HEK293 (cell line): ENCODE data around the gene YDJC.
A peak's percentile ranks its signal among the peaks of the same experiment; 100 is the strongest.

ENCODE experiments used
- CTCF ChIA-PET: fragments of 350-600 bp; formaldehyde crosslinking; extraction: SDS; loops from one replicate; lab custom pipeline; 2021; ENCODE audit warnings: antibody characterized with exemption; lab: Yijun Ruan, JAX
- POLR2A ChIA-PET: fragments of 300-600 bp; formaldehyde crosslinking; extraction: SDS; loops from one replicate; lab custom pipeline; 2020; ENCODE audit warnings: antibody characterized with exemption, inconsistent platforms; lab: Yijun Ruan, JAX
- H3K27ac ChIP-seq: fragments of 200-500 bp; sonication (Bioruptor generic); 2 replicates; pipeline ENCODE4 v1.5.1; 2014; ENCODE audit warnings: low read depth, low read length, control low read depth, inconsistent platforms; ENCODE audit errors: extremely low read depth
- H3K36me3 ChIP-seq, 2 experiments: fragments of 200-500 bp in 1 of 2; sonication (Bioruptor generic) in 1 of 2; 1 replicate in 1 of 2; 2 replicates in 1 of 2; pipeline ENCODE4 v1.5.1; 2014 to 2017; ENCODE audit warnings: inconsistent platforms in 2 of 2, low read length in 2 of 2; ENCODE audit not compliant: control insufficient read depth in 2 of 2, insufficient read depth in 1 of 2
- H3K4me1 ChIP-seq: fragments of 200-500 bp; sonication (Bioruptor generic); 2 replicates; pipeline ENCODE4 v1.5.1; 2014; ENCODE audit warnings: mild to moderate bottlenecking, low read length, inconsistent platforms; ENCODE audit not compliant: control insufficient read depth, insufficient read depth
- H3K4me3 ChIP-seq: 2 replicates; pipeline ENCODE4 v1.5.1; 2011; ENCODE audit warnings: low read depth, mild to moderate bottlenecking, control low read depth, low read length, moderate library complexity
- H3K9me3 ChIP-seq: fragments of 200-500 bp; sonication (Bioruptor generic); 2 replicates; pipeline ENCODE4 v1.5.1; 2014; ENCODE audit warnings: low read depth, low read length, inconsistent platforms; ENCODE audit not compliant: control insufficient read depth, insufficient read depth
- BCL11A ChIP-seq: fragments of 450-650 bp; formaldehyde crosslinking; IDR thresholded peaks from 2 replicates; pipeline ENCODE4 v1.5.1; 2016; ENCODE audit warnings: low read depth, missing biosample characterization, missing genetic modification characterization
- GLIS1 ChIP-seq: fragments of 450-650 bp; formaldehyde crosslinking; IDR thresholded peaks from 2 replicates; pipeline ENCODE4 v1.5.1; 2016; ENCODE audit warnings: missing biosample characterization, missing genetic modification characterization
- GLIS2 ChIP-seq: fragments of 450-650 bp; formaldehyde crosslinking; IDR thresholded peaks from 2 replicates; pipeline ENCODE4 v1.5.1; 2016; ENCODE audit warnings: missing biosample characterization, missing genetic modification characterization
- IKZF3 ChIP-seq: fragments of 450-650 bp; IDR thresholded peaks from 2 replicates; pipeline ENCODE4 v1.5.0; 2018; ENCODE audit warnings: missing biosample characterization, mild to moderate bottlenecking, missing genetic modification characterization, moderate library complexity
- OVOL3 ChIP-seq: fragments of 450-650 bp; formaldehyde crosslinking; IDR thresholded peaks from 2 replicates; pipeline ENCODE4 v1.5.1; 2016; ENCODE audit warnings: missing biosample characterization, missing genetic modification characterization
- PRDM1 ChIP-seq: fragments of 450-650 bp; formaldehyde crosslinking; IDR thresholded peaks from 2 replicates; pipeline ENCODE4; 2016; ENCODE audit warnings: missing biosample characterization, missing genetic modification characterization
- PRDM10 ChIP-seq: fragments of 450-650 bp; formaldehyde crosslinking; IDR thresholded peaks from 2 replicates; pipeline ENCODE4 v1.5.1; 2016; ENCODE audit warnings: missing biosample characterization, missing genetic modification characterization
- SP3 ChIP-seq: fragments of 450-650 bp; formaldehyde crosslinking; IDR thresholded peaks from 2 replicates; pipeline ENCODE4 v1.5.1; 2016; ENCODE audit warnings: missing biosample characterization, missing genetic modification characterization
- ZBTB17 ChIP-seq: fragments of 450-650 bp; formaldehyde crosslinking; IDR thresholded peaks from 2 replicates; pipeline ENCODE4 v1.5.1; 2016; ENCODE audit warnings: missing biosample characterization, missing genetic modification characterization
- ZNF121 ChIP-seq: fragments of 450-650 bp; formaldehyde crosslinking; IDR thresholded peaks from 2 replicates; pipeline ENCODE4 v1.5.1; 2016; ENCODE audit warnings: missing biosample characterization, missing genetic modification characterization
- ZNF223 ChIP-seq: fragments of 450-650 bp; formaldehyde crosslinking; IDR thresholded peaks from 2 replicates; pipeline ENCODE4 v1.5.1; 2016; ENCODE audit warnings: missing biosample characterization, missing genetic modification characterization
- ZNF362 ChIP-seq: fragments of 450-650 bp; formaldehyde crosslinking; IDR thresholded peaks from 2 replicates; pipeline ENCODE4 v1.5.1; 2016; ENCODE audit warnings: missing biosample characterization, missing genetic modification characterization
- ZNF544 ChIP-seq: fragments of 450-650 bp; formaldehyde crosslinking; IDR thresholded peaks from 2 replicates; pipeline ENCODE4 v1.5.0; 2017; ENCODE audit warnings: missing biosample characterization, missing genetic modification characterization
- TF ChIP-seq, protein P1 (sequence below): fragments of 450-650 bp; formaldehyde crosslinking; IDR thresholded peaks from 2 replicates; pipeline ENCODE4 v1.5.1; 2016; ENCODE audit warnings: missing biosample characterization, missing genetic modification characterization

The YDJC gene

DNA sequence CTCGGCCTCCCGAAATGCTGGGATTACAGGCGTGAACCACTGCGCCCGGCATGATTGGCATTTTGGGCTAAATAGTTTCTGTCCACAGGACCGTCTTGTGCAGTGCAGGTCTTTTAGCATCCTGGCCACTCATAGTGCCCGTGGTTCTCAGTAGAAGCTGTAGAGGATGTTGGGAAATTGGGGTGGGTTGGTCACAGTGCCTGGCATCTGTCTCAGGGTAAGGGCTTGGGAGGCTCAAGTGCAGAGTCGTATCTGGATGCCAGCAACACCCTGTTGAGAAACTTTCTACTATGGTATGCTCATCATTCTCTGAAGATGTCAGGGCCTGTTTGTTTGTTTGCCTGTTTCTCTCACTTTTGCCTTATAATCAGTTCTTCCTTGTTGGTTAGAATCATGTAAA, 40.4 kb downstream of the YDJC start:
- Histone ChIP-seq H3K4me3 (no peak overlapping the region), H3K9me3 (no peaks in the 10 kb centered on the region), H3K4me1 (no peaks in the 10 kb centered on the region), H3K36me3 (peaks cover 3 to 55% of the 10 kb centered on the region in 2 experiments), H3K27ac (no peak overlapping the region)
- POLR2A ChIA-PET, result interaction anchor here (0.6 kb wide), 2 partner anchors 9 to 24 kb away, joined by 5 to 6 read pairs; no protein-coding TSS in a partner anchor
- CTCF ChIA-PET, result interaction anchor here (1.0 kb wide), 1 partner anchor 17 kb away, joined by 3 read pairs; no protein-coding TSS in a partner anchor
- TF ChIP-seq ZNF544 (tag by site-specific recombination) (no peak), SP3 (tag by site-specific recombination) (no peak), PRDM10 (tag by site-specific recombination) (no peak), GLIS1 (tag by site-specific recombination) (no peak), ZNF362 (tag by site-specific recombination) (no peak), ZBTB17 (tag by site-specific recombination) (no peak), IKZF3 (tag by site-specific recombination) (no peak), OVOL3 (no peak), GLIS2 (tag by site-specific recombination) (no peak), ZNF121 (tag by site-specific recombination) (no peak)
- TF ChIP-seq, protein P1, sequence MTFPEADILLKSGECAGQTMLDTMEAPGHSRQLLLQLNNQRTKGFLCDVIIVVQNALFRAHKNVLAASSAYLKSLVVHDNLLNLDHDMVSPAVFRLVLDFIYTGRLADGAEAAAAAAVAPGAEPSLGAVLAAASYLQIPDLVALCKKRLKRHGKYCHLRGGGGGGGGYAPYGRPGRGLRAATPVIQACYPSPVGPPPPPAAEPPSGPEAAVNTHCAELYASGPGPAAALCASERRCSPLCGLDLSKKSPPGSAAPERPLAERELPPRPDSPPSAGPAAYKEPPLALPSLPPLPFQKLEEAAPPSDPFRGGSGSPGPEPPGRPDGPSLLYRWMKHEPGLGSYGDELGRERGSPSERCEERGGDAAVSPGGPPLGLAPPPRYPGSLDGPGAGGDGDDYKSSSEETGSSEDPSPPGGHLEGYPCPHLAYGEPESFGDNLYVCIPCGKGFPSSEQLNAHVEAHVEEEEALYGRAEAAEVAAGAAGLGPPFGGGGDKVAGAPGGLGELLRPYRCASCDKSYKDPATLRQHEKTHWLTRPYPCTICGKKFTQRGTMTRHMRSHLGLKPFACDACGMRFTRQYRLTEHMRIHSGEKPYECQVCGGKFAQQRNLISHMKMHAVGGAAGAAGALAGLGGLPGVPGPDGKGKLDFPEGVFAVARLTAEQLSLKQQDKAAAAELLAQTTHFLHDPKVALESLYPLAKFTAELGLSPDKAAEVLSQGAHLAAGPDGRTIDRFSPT (tag by site-specific recombination), result no peak

GRCh38 chr22:21587803-21588611, 41.8 kb downstream of the YDJC start:
- TF ChIP-seq PRDM1 (tag by site-specific recombination) (0 out of 2 replicates have a peak, but pooled peaks have one; percentile 42), BCL11A (tag by site-specific recombination) (no peak), ZNF223 (no peak)
- peaks cover 5% of the 10 kb centered on the region; the same call in 1 of the 2 replicates for H3K4me1 ChIP-seq
- peaks cover 0 to 47% of the 10 kb centered on the region in 2 experiments; a peak in 2 of 3 replicates for H3K36me3 ChIP-seq
- no peaks in the 10 kb centered on the region for H3K9me3 ChIP-seq
- H3K27ac ChIP-seq, result no peak overlapping the region
- H3K4me3 ChIP-seq, result no peak overlapping the region
- POLR2A ChIA-PET, result no interaction called here
- CTCF ChIA-PET, result interaction anchor here (0.6 to 0.8 kb wide), 2 partner anchors 41 to 57 kb away, joined by 3 to 4 read pairs; no protein-coding TSS in a partner anchor
